H9 (cell line): ENCODE results near the gene TFF1. TPM values are rescaled to one million over a fixed set of nuclear protein-coding genes. Genes with fewer than 3 reads are reported as not detected.

Source experiments
- DNase-seq: peaks from one replicate; pipeline ENCODE4 v3.0.0-alpha.2; 2017
- H2AFZ ChIP-seq: one replicate; pipeline ENCODE4 v1.6.1; 2013; ENCODE audit warnings: mild to moderate bottlenecking, low read length, control low read depth, moderate library complexity
- H2AK5ac ChIP-seq: 2 replicates; pipeline ENCODE4 v1.6.1; 2013; ENCODE audit warnings: low read length, control low read depth, mixed read lengths; ENCODE audit not compliant: insufficient read length
- H2BK120ac ChIP-seq: one replicate; pipeline ENCODE4 v1.6.1; 2013; ENCODE audit warnings: low read depth, mild to moderate bottlenecking, low read length, control low read depth, inconsistent platforms; ENCODE audit not compliant: poor library complexity, severe bottlenecking
- H2BK12ac ChIP-seq: 2 replicates; pipeline ENCODE4 v1.6.1; 2013; ENCODE audit warnings: low read length, control low read depth, mixed read lengths, low read depth; ENCODE audit not compliant: insufficient read length
- H2BK15ac ChIP-seq: 2 replicates; pipeline ENCODE4 v1.6.1; 2013; ENCODE audit warnings: low read depth, low read length, control low read depth
- H2BK20ac ChIP-seq: one replicate; pipeline ENCODE4 v1.6.1; 2013; ENCODE audit warnings: low read depth, mild to moderate bottlenecking, low read length, control low read depth, inconsistent platforms; ENCODE audit not compliant: poor library complexity, severe bottlenecking
- H2BK5ac ChIP-seq: 2 replicates; pipeline ENCODE4 v1.6.1; 2013; ENCODE audit warnings: low read length, control low read depth, mixed read lengths; ENCODE audit not compliant: insufficient read length
- H3K14ac ChIP-seq: 2 replicates; pipeline ENCODE4 v1.6.1; 2013; ENCODE audit warnings: low read length, control low read depth; ENCODE audit not compliant: insufficient read depth
- H3K18ac ChIP-seq: 2 replicates; pipeline ENCODE4 v1.6.1; 2013; ENCODE audit warnings: low read depth, mild to moderate bottlenecking, mixed read lengths, low read length, control low read depth; ENCODE audit not compliant: insufficient read length
- H3K23ac ChIP-seq: 2 replicates; pipeline ENCODE4 v1.6.1; 2013; ENCODE audit warnings: low read length, control low read depth, mixed read lengths, low read depth; ENCODE audit not compliant: insufficient read length
- H3K23me2 ChIP-seq: 2 replicates; pipeline ENCODE4 v1.6.1; 2013; ENCODE audit warnings: low read depth, mild to moderate bottlenecking, mixed read lengths, low read length, control low read depth; ENCODE audit not compliant: insufficient read length, poor library complexity, severe bottlenecking
- H3K27ac ChIP-seq: 2 replicates; pipeline ENCODE4 v1.5.1; 2013; ENCODE audit warnings: low read length, control low read depth, mixed read lengths, low read depth; ENCODE audit not compliant: insufficient read length
- H3K27me3 ChIP-seq: 2 replicates; pipeline ENCODE4 v1.6.1; 2013; ENCODE audit warnings: low read length, control low read depth, inconsistent platforms; ENCODE audit not compliant: insufficient read depth
- H3K4ac ChIP-seq: 2 replicates; pipeline ENCODE4 v1.6.1; 2013; ENCODE audit warnings: low read depth, mild to moderate bottlenecking, control low read depth, inconsistent platforms, low read length, moderate library complexity
- H3K4me1 ChIP-seq: 2 replicates; pipeline ENCODE4 v1.6.1; 2013; ENCODE audit warnings: low read length, control low read depth, inconsistent platforms; ENCODE audit not compliant: insufficient read depth
- H3K4me2 ChIP-seq: 2 replicates; pipeline ENCODE4 v1.6.1; 2013; ENCODE audit warnings: low read length, control low read depth, mixed read lengths; ENCODE audit not compliant: insufficient read length, insufficient read depth
- H3K56ac ChIP-seq: 2 replicates; pipeline ENCODE4 v1.6.1; 2013; ENCODE audit warnings: low read depth, mild to moderate bottlenecking, mixed read lengths, low read length, control low read depth; ENCODE audit not compliant: insufficient read length
- H3K79me1 ChIP-seq: 2 replicates; pipeline ENCODE4 v1.6.1; 2013; ENCODE audit warnings: low read depth, mild to moderate bottlenecking, moderate library complexity, low read length, control low read depth, inconsistent platforms; ENCODE audit not compliant: insufficient read depth, poor library complexity, severe bottlenecking
- H3K79me2 ChIP-seq: 2 replicates; pipeline ENCODE4 v1.6.1; 2013; ENCODE audit warnings: low read length, control low read depth, inconsistent platforms; ENCODE audit not compliant: insufficient read depth
- H3K9ac ChIP-seq: 2 replicates; pipeline ENCODE4 v1.6.1; 2013; ENCODE audit warnings: low read length, control low read depth, mixed read lengths; ENCODE audit not compliant: insufficient read length; ENCODE audit errors: extremely low read depth
- H3K9me3 ChIP-seq: one replicate; pipeline ENCODE4 v1.6.1; 2013; ENCODE audit warnings: low read depth, low read length, inconsistent platforms; ENCODE audit not compliant: control insufficient read depth
- H3T11ph ChIP-seq: one replicate; pipeline ENCODE4 v1.6.1; 2013; ENCODE audit warnings: mild to moderate bottlenecking, low read length, control low read depth, inconsistent platforms
- H4K20me1 ChIP-seq: one replicate; pipeline ENCODE4 v1.6.1; 2013; ENCODE audit not compliant: control insufficient read depth, insufficient read length, insufficient read depth
- H4K5ac ChIP-seq: 2 replicates; pipeline ENCODE4 v1.6.1; 2013; ENCODE audit warnings: low read depth, mild to moderate bottlenecking, mixed read lengths, low read length, control low read depth; ENCODE audit not compliant: insufficient read length
- H4K8ac ChIP-seq: replicated peaks from 2 replicates; pipeline ENCODE4 v1.6.1; 2013; ENCODE audit warnings: low read length, control low read depth, mixed read lengths, low read depth; ENCODE audit not compliant: insufficient read length
- H4K91ac ChIP-seq: 2 replicates; pipeline ENCODE4 v1.6.1; 2013; ENCODE audit warnings: low read depth, mild to moderate bottlenecking, moderate library complexity, mixed read lengths, low read length, control low read depth; ENCODE audit not compliant: insufficient read length
- H3K27ac Mint-ChIP-seq, 3 experiments: 2 replicates in 2 of 3; 3 replicates in 1 of 3; pipeline ENCODE4 v1.8.0; 2020 to 2021; ENCODE audit warnings: mixed read lengths in 3 of 3, mild to moderate bottlenecking in 1 of 3, moderate library complexity in 1 of 3
- H3K27me3 Mint-ChIP-seq: 2 replicates; pipeline ENCODE4 v1.8.0; 2021; ENCODE audit warnings: low read depth, mild to moderate bottlenecking, moderate library complexity, mixed read lengths
- H3K36me3 Mint-ChIP-seq, 3 experiments: 2 replicates in 2 of 3; 3 replicates in 1 of 3; pipeline ENCODE4 v1.8.0; 2020 to 2021; ENCODE audit warnings: low read depth in 3 of 3, mixed read lengths in 3 of 3; ENCODE audit not compliant: insufficient read depth in 1 of 3
- H3K4me1 Mint-ChIP-seq, 2 experiments: 2 replicates each; pipeline ENCODE4 v1.8.0; 2020; ENCODE audit warnings: mixed read lengths in 2 of 2
- H3K4me3 Mint-ChIP-seq, 2 experiments: 2 replicates in 1 of 2; 3 replicates in 1 of 2; pipeline ENCODE4 v1.8.0; 2020 to 2021; ENCODE audit warnings: mild to moderate bottlenecking in 2 of 2, mixed read lengths in 2 of 2, moderate library complexity in 1 of 2
- H3K9me3 Mint-ChIP-seq, 2 experiments: 2 replicates in 1 of 2; 3 replicates in 1 of 2; pipeline ENCODE4 v1.8.0; 2020; ENCODE audit warnings: mild to moderate bottlenecking in 2 of 2, mixed read lengths in 2 of 2, moderate library complexity in 1 of 2
- CTCF ChIP-seq: fragments of 200-600 bp; sonication (generic); conservative IDR thresholded peaks from 3 replicates; pipeline ENCODE4 v1.8.0; 2021; ENCODE audit warnings: antibody characterized with exemption, mild to moderate bottlenecking
- WGBS: extraction: QIAGEN DNeasy Blood & Tissue Kit; methylation state at CpG from one replicate; pipeline ENCODE4 v1.1.7; 2013; ENCODE audit warnings: missing lambda C conversion rate, low lambda C conversion rate, mixed read lengths; ENCODE audit not compliant: insufficient read length; ENCODE audit errors: extremely low coverage; 5-methylcytosine and 5-hydroxymethylcytosine counted together
- total RNA-seq: library from RNA; stranded (reverse); gene quantifications from 2 replicates; pipeline ENCODE4 v1.2.1, GENCODE V29; 2021

TFF1 gene
- total RNA-seq, 1 experiment from 2014 or later: not detected

GRCh38 chr21:42373196-42373907 lies 7.0 kb upstream of the TFF1 start:
- no peaks in the 10 kb centered on the region for H3K4me1 ChIP-seq
- no peaks in the 10 kb centered on the region for H3K79me1 ChIP-seq
- no peak overlapping the region for H2AFZ ChIP-seq
- no peak overlapping the region for H2BK5ac ChIP-seq
- no peak overlapping the region for H2BK20ac ChIP-seq
- H4K91ac ChIP-seq: no peak overlapping the region
- H3K23me2 ChIP-seq: no peaks in the 10 kb centered on the region
- H3K4me3 Mint-ChIP-seq: no peak overlapping the region
- H3K56ac ChIP-seq: no peak overlapping the region
- H2AK5ac ChIP-seq: no peak overlapping the region
- H3K4me2 ChIP-seq: no peak overlapping the region
- peaks cover 6 to 11% of the 10 kb centered on the region in 2 experiments for H3K4me1 Mint-ChIP-seq
- H3K36me3 Mint-ChIP-seq: no peaks in the 10 kb centered on the region
- H3K27me3 Mint-ChIP-seq: peaks cover 31% of the 10 kb centered on the region
- H2BK120ac ChIP-seq: no peak overlapping the region
- no peaks in the 10 kb centered on the region for H3K9me3 ChIP-seq
- DNase-seq: no peak
- H3K79me2 ChIP-seq: no peaks in the 10 kb centered on the region
- H4K8ac ChIP-seq: no peak overlapping the region
- H3K27ac ChIP-seq: no peak overlapping the region
- no peak for TF ChIP-seq CTCF
- H3K23ac ChIP-seq: no peak overlapping the region
- H3T11ph ChIP-seq: no peak overlapping the region
- no peaks in the 10 kb centered on the region; a peak in 1 of 5 replicates for H3K9me3 Mint-ChIP-seq
- no peak overlapping the region for H2BK15ac ChIP-seq
- H3K27ac Mint-ChIP-seq: peak overlapping the region in 1 of 3 experiments; percentile 27; a peak in 2 of 7 replicates
- H3K18ac ChIP-seq: no peak overlapping the region
- no peak overlapping the region for H4K5ac ChIP-seq
- no peak overlapping the region; the same call in 1 of the 2 replicates for H3K14ac ChIP-seq
- H4K20me1 ChIP-seq: no peaks in the 10 kb centered on the region
- no peak overlapping the region for H3K9ac ChIP-seq
- no CpG with 5 or more reads among the region's 25 CpGs for WGBS
- H2BK12ac ChIP-seq: no peak overlapping the region
- no peaks in the 10 kb centered on the region for H3K27me3 ChIP-seq
- H3K4ac ChIP-seq: no peak overlapping the region
